HG03159 (cell line): ENCODE data around the gene FASTK.
A peak's percentile ranks its signal among the peaks of the same experiment; 100 is the strongest.

Source experiments
- ATAC-seq: cut with Tn5 transposase; IDR thresholded peaks from one replicate; pipeline ENCODE4 v1.9.1; 2021; ENCODE audit warnings: mild to moderate bottlenecking, moderate library complexity; ENCODE audit not compliant: unreplicated experiment

FASTK gene

GRCh38 chr7:151068069-151068773, 12.4 kb downstream of the FASTK start:
- no peak for ATAC-seq

DNA sequence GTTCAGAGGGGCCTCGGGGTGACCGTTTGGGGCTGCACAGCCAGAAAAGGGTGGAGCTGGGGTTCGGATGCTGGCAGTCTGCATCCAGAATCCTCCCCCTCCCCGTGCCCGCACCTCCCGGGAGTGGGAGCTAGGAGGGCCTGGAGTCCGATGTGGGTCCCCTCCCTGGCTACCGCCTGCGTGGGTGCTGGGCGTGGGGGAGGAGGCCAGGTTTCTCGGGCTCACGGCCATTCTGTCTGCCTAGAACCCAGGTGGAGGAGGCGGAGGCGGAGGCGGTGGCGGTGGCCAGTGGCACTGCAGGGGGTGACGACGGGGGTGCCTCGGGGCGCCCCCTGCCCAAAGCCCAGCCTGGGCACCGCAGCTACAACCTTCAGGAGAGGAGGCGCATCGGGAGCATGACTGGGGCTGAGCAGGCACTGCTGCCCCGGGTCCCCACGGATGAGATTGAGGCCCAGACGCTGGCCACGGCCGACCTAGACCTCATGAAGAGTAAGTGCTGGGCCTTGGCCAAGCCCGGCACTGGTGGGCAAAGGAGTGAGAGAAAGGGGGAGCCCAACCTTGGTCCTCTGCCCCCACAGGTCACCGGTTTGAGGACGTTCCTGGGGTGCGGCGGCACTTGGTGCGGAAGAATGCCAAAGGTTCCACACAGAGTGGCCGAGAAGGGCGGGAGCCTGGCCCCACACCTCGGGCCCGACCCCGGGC, 14.2 kb downstream of the FASTK start:
- ATAC-seq, result no peak

GRCh38 chr7:151065516-151065915, 15.1 kb downstream of the FASTK start:
- no peak for ATAC-seq

GRCh38 chr7:151064993-151065392, 15.6 kb downstream of the FASTK start:
- ATAC-seq, result no peak

- no peak for ATAC-seq
Observed at GRCh38 chr7:151064454-151064853, 16.2 kb downstream of the FASTK start.

DNA sequence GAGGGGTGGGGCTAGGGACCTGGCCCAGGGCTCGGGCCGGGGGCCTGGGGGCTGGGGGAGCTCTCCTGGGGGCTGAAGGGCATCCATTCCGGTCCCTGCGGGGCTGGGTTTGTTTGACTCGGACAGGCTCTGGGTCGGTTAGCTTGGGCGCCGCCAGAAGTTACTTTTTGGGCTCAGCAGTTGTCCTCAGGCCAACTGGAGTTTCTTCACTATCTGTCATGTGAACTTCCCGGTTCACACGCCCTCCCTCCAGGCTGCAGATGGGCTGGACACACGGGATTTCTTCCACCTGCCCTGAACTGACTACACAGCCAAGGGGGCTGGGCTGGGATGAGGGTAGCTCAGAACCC, 17.4 kb downstream of the FASTK start:
- no peak for ATAC-seq

- no peak for ATAC-seq
Observed at GRCh38 chr7:151062399-151063211, 18.0 kb downstream of the FASTK start.

- ATAC-seq, result no peak
Observed at GRCh38 chr7:151062111-151062398, 18.6 kb downstream of the FASTK start.

GRCh38 chr7:151061213-151062110, 19.1 kb downstream of the FASTK start:
- no peak for ATAC-seq

GRCh38 chr7:151060416-151061212, 20.0 kb downstream of the FASTK start:
- ATAC-seq, result no peak

GRCh38 chr7:151060113-151060415, 20.5 kb downstream of the FASTK start:
- no peak for ATAC-seq

- peak; percentile 29 for ATAC-seq
Observed at GRCh38 chr7:151059367-151060112, 21.1 kb downstream of the FASTK start, which contains the start of gene SLC4A2. TSS of gene SLC4A2 (plus strand) at chr7:151059589. CDS start at chr7:151061988, 2,399 bp downstream.

GRCh38 chr7:151058781-151059366, 21.7 kb downstream of the FASTK start:
- ATAC-seq, result no peak

- peak; percentile 90 for ATAC-seq
Observed at GRCh38 chr7:151057989-151058780, 22.4 kb downstream of the FASTK start.

DNA sequence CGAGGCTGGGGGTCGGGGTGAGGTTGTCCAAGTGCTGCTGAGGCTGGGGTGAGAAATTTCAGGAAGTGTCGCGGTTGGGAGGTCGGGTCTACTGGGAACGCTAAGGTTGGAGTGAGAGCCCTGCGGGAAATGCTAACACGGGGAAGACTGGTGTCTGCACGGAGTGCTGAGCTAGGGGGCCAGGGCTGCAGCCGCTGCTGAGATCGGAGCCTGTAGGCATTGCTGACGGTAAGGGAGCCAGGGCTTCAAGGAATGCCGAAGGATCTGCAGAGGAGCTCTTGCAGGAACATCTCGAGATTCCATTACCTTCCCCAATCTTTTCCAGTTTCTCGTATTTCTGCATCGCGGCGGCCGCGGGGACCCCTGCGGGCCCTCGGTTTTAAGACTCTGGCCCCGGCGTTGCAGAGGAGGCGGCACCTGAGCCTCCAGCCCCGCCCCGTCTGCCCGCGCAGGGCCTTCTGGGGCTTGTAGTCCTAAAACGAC, 23.1 kb downstream of the FASTK start, which contains the start of gene CDK5:
Gene CDK5, minus strand, starts transcription at position 392 of the 483 bp plus-strand sequence. Its CDS starts 49 bp downstream, at position 343.
- ATAC-seq, result peak; percentile 8

DNA sequence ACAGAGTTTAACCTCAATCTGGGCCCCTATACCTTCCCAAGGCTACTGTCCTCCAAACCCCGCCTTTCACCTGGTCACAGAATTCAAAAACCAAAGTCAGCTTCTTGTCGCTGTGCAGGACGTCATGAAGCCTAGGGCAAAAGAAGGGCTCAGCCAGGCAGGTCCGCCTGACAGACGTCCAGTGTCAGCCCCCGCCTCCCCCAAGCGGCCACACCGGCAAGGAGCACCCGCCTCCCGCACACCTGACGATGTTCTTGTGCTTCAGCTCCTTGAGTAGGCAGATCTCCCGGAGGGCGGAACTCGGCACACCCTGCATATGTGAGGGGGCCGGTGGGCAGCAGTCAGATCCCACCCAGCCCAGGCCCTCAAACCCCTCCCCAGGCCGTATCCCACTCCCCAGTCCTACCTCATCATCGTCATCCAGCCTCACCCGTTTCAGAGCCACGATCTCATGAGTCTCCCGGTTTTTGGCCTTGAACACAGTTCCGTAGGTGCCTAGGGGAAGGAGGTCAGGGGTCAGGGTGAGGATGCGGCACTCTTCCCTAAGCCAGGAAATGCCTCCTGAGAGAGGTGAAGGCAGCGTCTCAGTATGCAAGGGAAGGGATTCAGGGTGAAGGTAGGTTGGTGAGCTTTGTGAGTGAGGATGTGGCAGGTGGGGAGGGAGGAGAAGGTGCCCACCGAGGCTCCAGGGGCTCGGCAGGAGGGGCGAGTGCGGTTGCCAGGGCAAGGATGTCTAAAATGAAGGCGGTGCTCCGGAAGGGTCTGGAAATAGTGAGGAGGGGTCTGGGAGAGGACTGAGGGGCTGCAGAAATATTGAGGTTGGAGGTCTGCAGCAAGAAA, 23.7 kb downstream of the FASTK start:
- no peak for ATAC-seq

GRCh38 chr7:151056283-151056665, 24.3 kb downstream of the FASTK start:
- no peak for ATAC-seq
